ENCODE data around the gene GNG12.

GRCh38 chr1:67771749-67772148, 61.5 kb downstream of the GNG12 start:
- no peak for TF ChIP-seq POLR2AphosphoS5 (IDR thresholded peaks at IDR 0.05; ENCODE audit: low read depth, low read length)
- no peak for TF ChIP-seq POLR2A (IDR thresholded peaks at IDR 0.05; ENCODE audit: low read depth, low read length)
